Hepatocyte (in vitro differentiated cells): Measurements from ENCODE around the gene MINDY3.

Experiments used
- EZH2 ChIP-seq: fragments of 200-600 bp; sonication (generic); IDR thresholded peaks from 2 replicates; pipeline ENCODE4 v1.6.1; 2016; ENCODE audit warnings: antibody characterized with exemption, mild to moderate bottlenecking, borderline replicate concordance
- EZH2phosphoT487 ChIP-seq: fragments of 200-600 bp; sonication (generic); IDR thresholded peaks from one replicate; pipeline ENCODE4 v1.6.1; 2018; ENCODE audit warnings: antibody characterized with exemption, mild to moderate bottlenecking, low read depth, moderate library complexity; ENCODE audit not compliant: unreplicated experiment, severe bottlenecking
- TF ChIP-seq, protein P1 (sequence below): fragments of 200-600 bp; sonication (generic); IDR thresholded peaks from 2 replicates; pipeline ENCODE4 v1.5.1; 2016; ENCODE audit warnings: antibody characterized with exemption, mild to moderate bottlenecking; ENCODE audit not compliant: poor library complexity

DNA sequence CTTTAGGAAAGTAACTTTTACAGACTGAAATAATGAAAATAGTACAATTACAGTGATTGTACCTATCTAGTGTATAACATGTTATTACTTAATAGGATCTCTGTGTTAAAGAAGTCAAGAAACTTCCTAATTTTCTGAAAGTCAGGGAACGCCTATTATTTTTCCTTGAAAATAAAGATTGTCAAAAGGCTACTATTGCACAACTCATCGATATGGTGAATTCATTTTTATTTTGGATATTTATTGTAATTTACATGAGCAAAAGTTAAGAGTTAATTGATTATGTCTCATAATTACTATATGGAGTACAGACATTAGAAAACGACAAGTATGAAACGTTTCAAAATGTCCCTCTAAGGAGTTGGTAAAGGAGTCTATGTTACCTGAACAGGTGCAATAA, 12.8 kb downstream of the MINDY3 start:
- TF ChIP-seq, protein P1, sequence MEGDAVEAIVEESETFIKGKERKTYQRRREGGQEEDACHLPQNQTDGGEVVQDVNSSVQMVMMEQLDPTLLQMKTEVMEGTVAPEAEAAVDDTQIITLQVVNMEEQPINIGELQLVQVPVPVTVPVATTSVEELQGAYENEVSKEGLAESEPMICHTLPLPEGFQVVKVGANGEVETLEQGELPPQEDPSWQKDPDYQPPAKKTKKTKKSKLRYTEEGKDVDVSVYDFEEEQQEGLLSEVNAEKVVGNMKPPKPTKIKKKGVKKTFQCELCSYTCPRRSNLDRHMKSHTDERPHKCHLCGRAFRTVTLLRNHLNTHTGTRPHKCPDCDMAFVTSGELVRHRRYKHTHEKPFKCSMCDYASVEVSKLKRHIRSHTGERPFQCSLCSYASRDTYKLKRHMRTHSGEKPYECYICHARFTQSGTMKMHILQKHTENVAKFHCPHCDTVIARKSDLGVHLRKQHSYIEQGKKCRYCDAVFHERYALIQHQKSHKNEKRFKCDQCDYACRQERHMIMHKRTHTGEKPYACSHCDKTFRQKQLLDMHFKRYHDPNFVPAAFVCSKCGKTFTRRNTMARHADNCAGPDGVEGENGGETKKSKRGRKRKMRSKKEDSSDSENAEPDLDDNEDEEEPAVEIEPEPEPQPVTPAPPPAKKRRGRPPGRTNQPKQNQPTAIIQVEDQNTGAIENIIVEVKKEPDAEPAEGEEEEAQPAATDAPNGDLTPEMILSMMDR = no peak
- TF ChIP-seq EZH2 (no peak), EZH2phosphoT487 (no peak)
